CD4-positive, alpha-beta memory T cell (primary cell): Measurements from ENCODE around the gene RBM23. TPM values are rescaled to one million over a fixed set of nuclear protein-coding genes. Genes with fewer than 3 reads are reported as not detected.
A peak's percentile ranks its signal among the peaks of the same experiment; 100 is the strongest.

Source experiments
- CTCF ChIA-PET: fragments of 350-600 bp; sonication (Branson Sonifier 250); formaldehyde crosslinking; loops from one replicate; lab custom pipeline; 2021; ENCODE audit warnings: inconsistent platforms; ENCODE audit not compliant: partially characterized antibody; lab: Charles Lee
- POLR2A ChIA-PET: fragments of 350-600 bp; sonication (Branson Sonifier 250); formaldehyde crosslinking; loops from one replicate; lab custom pipeline; 2021; ENCODE audit not compliant: partially characterized antibody; lab: Charles Lee
- DNase-seq, 5 donors: peaks; one replicate each; pipeline versions ENCODE4 v3.0.0 to v3.0.0-alpha.2; 2020 to 2022; ENCODE audit warnings: mixed read lengths in 1 of 5
- H3K27ac ChIP-seq: one replicate; pipeline ENCODE4 v1.7.0; 2013; ENCODE audit warnings: low read depth, low read length
- H3K27me3 ChIP-seq: 2 replicates; pipeline ENCODE4 v1.7.0; 2013; ENCODE audit warnings: mild to moderate bottlenecking, low read length, moderate library complexity; ENCODE audit not compliant: insufficient read depth
- H3K36me3 ChIP-seq: 2 replicates; pipeline ENCODE4 v1.7.0; 2013; ENCODE audit warnings: mild to moderate bottlenecking, low read length, moderate library complexity; ENCODE audit not compliant: insufficient read depth
- H3K4me1 ChIP-seq: 2 replicates; pipeline ENCODE4 v1.7.0; 2013; ENCODE audit warnings: mild to moderate bottlenecking, low read length, moderate library complexity; ENCODE audit not compliant: insufficient read depth
- H3K4me3 ChIP-seq, 2 donors: one replicate each; pipeline ENCODE4 v1.7.0; 2013; ENCODE audit warnings: low read length in 2 of 2, mild to moderate bottlenecking in 1 of 2
- H3K9me3 ChIP-seq, 2 donors: one replicate each; pipeline ENCODE4 v1.7.0; 2013; ENCODE audit warnings: low read length in 2 of 2, control low read depth in 1 of 2; ENCODE audit not compliant: control insufficient read depth in 1 of 2
- H3K27ac Mint-ChIP-seq, 7 donors: one replicate each; pipeline ENCODE4 v1.8.0; 2020 to 2021; ENCODE audit warnings: mixed read lengths in 7 of 7, mild to moderate bottlenecking in 6 of 7, inconsistent platforms in 3 of 7, moderate library complexity in 3 of 7
- H3K27me3 Mint-ChIP-seq, 2 donors: one replicate each; pipeline ENCODE4 v1.8.0; 2020 to 2021; ENCODE audit warnings: mixed read lengths in 2 of 2
- H3K36me3 Mint-ChIP-seq, 2 donors: one replicate each; pipeline ENCODE4 v1.8.0; 2020 to 2021; ENCODE audit warnings: mixed read lengths in 2 of 2, inconsistent platforms in 1 of 2, mild to moderate bottlenecking in 1 of 2
- H3K4me1 Mint-ChIP-seq, 4 donors: one replicate each; pipeline ENCODE4 v1.8.0; 2020 to 2021; ENCODE audit warnings: mixed read lengths in 4 of 4, mild to moderate bottlenecking in 1 of 4
- H3K4me3 Mint-ChIP-seq, 8 donors: one replicate each; pipeline ENCODE4 v1.8.0; 2020 to 2021; ENCODE audit warnings: mixed read lengths in 8 of 8, mild to moderate bottlenecking in 7 of 8, moderate library complexity in 6 of 8, inconsistent platforms in 3 of 8
- H3K9me3 Mint-ChIP-seq, 8 donors: one replicate each; pipeline ENCODE4 v1.8.0; 2020 to 2021; ENCODE audit warnings: mixed read lengths in 8 of 8, mild to moderate bottlenecking in 5 of 8, inconsistent platforms in 3 of 8, moderate library complexity in 1 of 8
- intact Hi-C: fragments of 100-400 bp; cut with micrococcal nuclease; formaldehyde crosslinking; loops from one replicate; pipeline ENCODE4 v1.15.1; 2023
- polyA plus RNA-seq, 2 donors: library from polyadenylated mRNA; unstranded; fragments of 300-500 nt; fragmentation: Illumina TruSeq; gene quantifications; one replicate each; pipeline ENCODE4 v1.2.3, GENCODE V29; 2021
- total RNA-seq, 2 experiments: library from RNA; stranded (reverse); gene quantifications; one replicate each; pipeline ENCODE4 v1.2.3, GENCODE V29; 2021

RBM23 gene
- total and polyA plus RNA-seq, 4 experiments from 2014 or later: 57.1 to 123 (median 88.6) TPM

DNA sequence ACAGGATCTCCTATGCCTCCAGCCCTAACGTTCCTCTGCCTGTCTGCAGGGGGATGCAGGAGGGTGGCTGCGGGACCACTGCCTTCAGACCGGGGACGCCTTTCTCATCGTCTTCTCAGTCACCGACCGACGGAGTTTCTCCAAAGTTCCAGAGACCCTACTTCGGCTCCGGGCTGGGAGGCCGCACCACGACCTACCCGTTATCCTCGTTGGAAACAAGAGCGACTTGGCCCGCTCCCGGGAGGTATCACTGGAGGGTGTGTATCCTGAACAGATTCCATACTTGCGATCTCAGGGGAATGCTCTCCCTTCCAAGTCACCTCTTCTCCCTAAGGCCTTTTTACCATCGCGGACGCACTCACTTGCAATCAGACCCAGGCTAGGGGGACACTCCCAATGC, 33.0 kb downstream of the RBM23 start:
- Mint-ChIP-seq H3K9me3 (peaks cover 0 to 2% (median 0%) of the 10 kb centered on the region in 8 donors), H3K4me3 (peak overlapping the region; percentile 67 to 97 (median 78)), H3K4me1 (peaks cover 36 to 85% (median 60%) of the 10 kb centered on the region in 4 donors), H3K36me3 (peaks cover 6 to 8% of the 10 kb centered on the region in 2 donors), H3K27me3 (no peaks in the 10 kb centered on the region), H3K27ac (peak overlapping the region; percentile 15 to 95 (median 89))
- Histone ChIP-seq H3K4me3 (no peak overlapping the region), H3K27me3 (no peaks in the 10 kb centered on the region), H3K4me1 (peaks cover 57% of the 10 kb centered on the region), H3K27ac (peak overlapping the region; percentile 68), H3K36me3 (no peaks in the 10 kb centered on the region), H3K9me3 (no peaks in the 10 kb centered on the region)
- no peak for DNase-seq
- intact Hi-C loops: loop anchor here (2.0 kb wide), 1 partner anchor 43 kb away; the partner anchor contains the start of gene PRMT5
- POLR2A ChIA-PET: interaction anchor here (0.9 to 10.8 kb wide), 16 partner anchors 8 to 345 kb away, joined by 3 to 208 read pairs (median 8); partner anchors contain the start of genes ACIN1, C14orf119, LRP10 and MRPL52
- CTCF ChIA-PET: interaction anchor here (1.0 to 11.4 kb wide), 12 partner anchors 8 to 316 kb away, joined by 3 to 191 read pairs (median 6); partner anchors contain the start of gene LRP10

- Mint-ChIP-seq H3K4me1 (peaks cover 30 to 79% (median 54%) of the 10 kb centered on the region in 4 donors), H3K36me3 (peaks cover 1 to 2% of the 10 kb centered on the region in 2 donors), H3K4me3 (peak overlapping the region in 5 of 8 donors; percentile 4 to 54 (median 33)), H3K27me3 (no peaks in the 10 kb centered on the region), H3K9me3 (peaks cover 0 to 2% (median 0%) of the 10 kb centered on the region in 8 donors), H3K27ac (peak overlapping the region in 6 of 7 donors; percentile 20 to 95 (median 64))
- H3K27me3 ChIP-seq: no peaks in the 10 kb centered on the region
- no peak for DNase-seq
- H3K27ac ChIP-seq: no peak overlapping the region
- ChIA-PET CTCF (interaction anchor here (1.5 to 11.4 kb wide), 9 partner anchors 12 to 62 kb away, joined by 3 to 191 read pairs (median 9); partner anchors contain the start of gene LRP10), POLR2A (interaction anchor here (0.6 to 10.8 kb wide), 9 partner anchors 11 to 334 kb away, joined by 3 to 208 read pairs (median 8); partner anchors contain the start of genes LRP10, PRMT5 and RBM23)
- intact Hi-C loops: no loop called here
- H3K36me3 ChIP-seq: no peaks in the 10 kb centered on the region
- peaks cover 53% of the 10 kb centered on the region for H3K4me1 ChIP-seq
- no peaks in the 10 kb centered on the region for H3K9me3 ChIP-seq
- H3K4me3 ChIP-seq: no peak overlapping the region
Measured at GRCh38 chr14:22884738-22885523, 34.0 kb downstream of the RBM23 start.

GRCh38 chr14:22884076-22884737, 34.7 kb downstream of the RBM23 start:
- H3K4me1 ChIP-seq: peaks cover 46% of the 10 kb centered on the region
- H3K36me3 ChIP-seq: peaks cover 4% of the 10 kb centered on the region
- peaks cover 28 to 72% (median 48%) of the 10 kb centered on the region in 4 donors for H3K4me1 Mint-ChIP-seq
- H3K27me3 Mint-ChIP-seq: no peaks in the 10 kb centered on the region
- DNase-seq: no peak
- H3K36me3 Mint-ChIP-seq: peaks cover 4 to 8% of the 10 kb centered on the region in 2 donors
- intact Hi-C loops: no loop called here
- H3K9me3 Mint-ChIP-seq: peaks cover 0 to 3% (median 0%) of the 10 kb centered on the region in 8 donors
- H3K4me3 Mint-ChIP-seq: peak overlapping the region in 1 of 8 donors; percentile 1
- H3K4me3 ChIP-seq: no peak overlapping the region
- peak overlapping the region; percentile 66 to 95 (median 77) for H3K27ac Mint-ChIP-seq
- H3K27me3 ChIP-seq: no peaks in the 10 kb centered on the region
- POLR2A ChIA-PET: interaction anchor here (0.6 to 10.8 kb wide), 8 partner anchors 12 to 296 kb away, joined by 3 to 208 read pairs (median 7); partner anchors contain the start of genes LRP10, PRMT5 and RBM23
- no peaks in the 10 kb centered on the region for H3K9me3 ChIP-seq
- CTCF ChIA-PET: interaction anchor here (9.8 to 11.4 kb wide), 2 partner anchors 12 to 15 kb away, joined by 84 to 191 read pairs; partner anchors contain the start of gene LRP10
- no peak overlapping the region for H3K27ac ChIP-seq

DNA sequence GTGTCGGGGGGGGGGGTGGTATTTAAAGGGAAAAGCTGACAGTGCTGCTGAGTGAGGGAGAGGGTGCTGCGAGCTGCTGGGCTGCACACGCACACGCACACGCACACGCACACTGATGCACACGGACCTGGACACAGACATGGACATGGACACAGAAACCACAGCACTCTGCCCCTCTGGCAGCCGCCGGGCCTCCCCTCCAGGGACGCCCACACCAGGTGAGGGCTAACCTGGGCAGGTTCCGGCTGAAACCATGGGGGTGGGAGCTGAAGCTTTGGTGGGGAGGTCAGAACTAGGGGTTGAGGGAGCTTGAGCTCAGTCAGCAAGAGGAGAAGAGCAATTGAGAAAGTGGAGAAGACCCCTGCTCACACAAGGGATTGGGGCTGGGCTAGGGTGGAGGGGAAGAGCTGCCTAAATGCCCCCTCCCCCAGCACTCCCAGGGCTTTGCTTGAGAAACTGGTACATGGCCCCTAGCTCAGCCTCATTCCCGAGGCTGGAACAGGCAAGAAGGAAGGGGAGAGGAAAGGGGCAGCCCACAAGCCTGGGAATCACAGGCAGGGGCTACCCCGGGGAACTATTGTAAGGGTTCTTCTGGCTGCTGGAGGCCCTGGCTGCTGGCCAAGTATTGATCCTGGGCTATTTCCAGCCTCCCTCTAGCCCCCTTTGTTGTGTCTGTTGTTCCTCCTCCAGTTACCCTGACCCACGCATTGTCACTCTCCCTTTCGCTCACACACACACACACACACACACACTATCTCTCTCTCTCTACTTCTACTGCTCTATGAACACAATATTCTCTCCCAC, 35.6 kb downstream of the RBM23 start, which contains the start of gene REM2:
Gene REM2, plus strand, starts transcription at position 50 of the 804 bp plus-strand sequence. Its CDS starts 66 bp downstream, at position 116.
- no peak for DNase-seq
- CTCF ChIA-PET: interaction anchor here (1.4 to 11.4 kb wide), 6 partner anchors 11 to 294 kb away, joined by 4 to 191 read pairs (median 5); partner anchors contain the start of genes AJUBA, DAD1 and LRP10
- H3K4me3 Mint-ChIP-seq: peak within 1 kb of the TSS in 2 of 8 donors; percentile 1 to 60
- peaks cover 8 to 16% of the 10 kb centered on the region in 2 donors for H3K36me3 Mint-ChIP-seq
- H3K9me3 Mint-ChIP-seq: peaks cover 0 to 3% (median 0%) of the 10 kb centered on the region in 8 donors
- H3K27ac Mint-ChIP-seq: peak within 1 kb of the TSS; percentile 13 to 95 (median 72)
- H3K27me3 Mint-ChIP-seq: no peaks in the 10 kb centered on the region
- no peak within 1 kb of the TSS for H3K27ac ChIP-seq
- H3K4me1 ChIP-seq: peaks cover 38% of the 10 kb centered on the region
- peaks cover 25 to 64% (median 44%) of the 10 kb centered on the region in 4 donors for H3K4me1 Mint-ChIP-seq
- peaks cover 9% of the 10 kb centered on the region for H3K36me3 ChIP-seq
- H3K27me3 ChIP-seq: no peaks in the 10 kb centered on the region
- intact Hi-C loops: no loop called here
- H3K4me3 ChIP-seq: no peak within 1 kb of the TSS
- no peaks in the 10 kb centered on the region for H3K9me3 ChIP-seq
- POLR2A ChIA-PET: interaction anchor here (1.1 to 10.8 kb wide), 6 partner anchors 11 to 34 kb away, joined by 4 to 208 read pairs (median 12); partner anchors contain the start of genes LRP10 and RBM23

- Mint-ChIP-seq H3K36me3 (peaks cover 15 to 23% of the 10 kb centered on the region in 2 donors), H3K9me3 (peaks cover 0 to 3% (median 0%) of the 10 kb centered on the region in 8 donors), H3K27ac (peak overlapping the region in 6 of 7 donors; percentile 6 to 72 (median 38)), H3K4me3 (peak overlapping the region in 1 of 8 donors; percentile 36), H3K27me3 (no peaks in the 10 kb centered on the region), H3K4me1 (peaks cover 23 to 63% (median 38%) of the 10 kb centered on the region in 4 donors)
- CTCF ChIA-PET: interaction anchor here (0.6 to 11.4 kb wide), 9 partner anchors 10 to 293 kb away, joined by 3 to 191 read pairs (median 5); partner anchors contain the start of genes AJUBA, DAD1 and LRP10
- peaks cover 30% of the 10 kb centered on the region for H3K4me1 ChIP-seq
- intact Hi-C loops: no loop called here
- H3K27ac ChIP-seq: no peak overlapping the region
- peaks cover 16% of the 10 kb centered on the region for H3K36me3 ChIP-seq
- H3K27me3 ChIP-seq: no peaks in the 10 kb centered on the region
- peak in 3 of 5 donors; percentile 29 to 72 (median 37) for DNase-seq
- POLR2A ChIA-PET: interaction anchor here (0.7 to 10.8 kb wide), 6 partner anchors 8 to 52 kb away, joined by 3 to 208 read pairs (median 10); partner anchors contain the start of genes LRP10 and RBM23
- H3K9me3 ChIP-seq: no peaks in the 10 kb centered on the region
- no peak overlapping the region for H3K4me3 ChIP-seq
Measured at GRCh38 chr14:22882529-22883172, 36.3 kb downstream of the RBM23 start.
